SK-N-SH (cell line): ENCODE data around the gene TMEM164. TPM values are rescaled to one million over a fixed set of nuclear protein-coding genes. Genes with fewer than 3 reads are reported as not detected.

Source experiments
- CTCF ChIA-PET: fragments of 300-600, 350-600 bp; formaldehyde crosslinking; extraction: SDS; loops from one replicate; lab custom pipeline; 2021; lab: Yijun Ruan, JAX
- POLR2A ChIA-PET: fragments of 350-600 bp; sonication (Branson Sonifier 250); formaldehyde crosslinking; extraction: SDS; loops from one replicate; lab custom pipeline; 2020; ENCODE audit warnings: antibody characterized with exemption, inconsistent platforms; lab: Yijun Ruan, JAX
- DNase-seq: peaks from one replicate; pipeline ENCODE4 v3.0.0; 2012
- H2AFZ ChIP-seq: fragments of 200-600 bp; sonication (generic); 2 replicates; pipeline ENCODE4 v1.8.1; 2016; ENCODE audit warnings: antibody characterized with exemption, mild to moderate bottlenecking, low read depth
- H3F3A ChIP-seq: fragments of 200-600 bp; sonication (generic); replicated peaks from 2 replicates; pipeline ENCODE3; 2016; ENCODE audit warnings: antibody characterized with exemption, mild to moderate bottlenecking; ENCODE audit not compliant: insufficient read depth
- H3K27ac ChIP-seq, 2 experiments: fragments of 200-500 bp in 1 of 2; fragments of 200-600 bp in 1 of 2; sonication (Bioruptor generic) in 1 of 2; sonication (generic), shearing (Covaris generic) in 1 of 2; 2 replicates each; pipeline versions ENCODE4 v1.5.1 to v1.6.1; 2014 to 2016; ENCODE audit warnings: low read depth in 2 of 2, inconsistent platforms in 1 of 2, low read length in 1 of 2, mild to moderate bottlenecking in 1 of 2, mixed read lengths in 1 of 2
- H3K27me3 ChIP-seq: fragments of 200-600 bp; sonication (generic), shearing (Covaris generic); 2 replicates; pipeline ENCODE4 v1.6.1; 2016; ENCODE audit warnings: mixed run types; ENCODE audit not compliant: insufficient read depth
- H3K36me3 ChIP-seq, 2 experiments: fragments of 200-500 bp in 1 of 2; fragments of 200-600 bp in 1 of 2; sonication (Bioruptor generic) in 1 of 2; sonication (generic) in 1 of 2; replicated peaks in 1 of 2; 2 replicates each; pipeline versions ENCODE3 to v1.5.1; 2014 to 2016; ENCODE audit warnings: low read length in 1 of 2, mild to moderate bottlenecking in 1 of 2; ENCODE audit not compliant: insufficient read depth in 2 of 2, control insufficient read depth in 1 of 2
- H3K4me1 ChIP-seq, 2 experiments: fragments of 200-500 bp in 1 of 2; fragments of 200-600 bp in 1 of 2; sonication (Bioruptor generic) in 1 of 2; sonication (generic), shearing (Covaris generic) in 1 of 2; 2 replicates each; pipeline versions ENCODE4 v1.5.1 to v1.6.1; 2014 to 2016; ENCODE audit warnings: low read depth in 1 of 2, low read length in 1 of 2, mixed run types in 1 of 2; ENCODE audit not compliant: insufficient read depth in 2 of 2, control insufficient read depth in 1 of 2
- H3K4me2 ChIP-seq: fragments of 200-600 bp; sonication (generic), shearing (Covaris generic); 2 replicates; pipeline ENCODE4 v1.6.1; 2017; ENCODE audit warnings: mixed run types
- H3K4me3 ChIP-seq, 2 experiments: fragments of 200-500 bp in 1 of 2; fragments of 200-600 bp in 1 of 2; sonication (Bioruptor generic) in 1 of 2; sonication (generic), shearing (Covaris generic) in 1 of 2; 2 replicates each; pipeline versions ENCODE4 v1.5.1 to v1.8.1; 2014 to 2016; ENCODE audit warnings: low read depth in 2 of 2, inconsistent platforms in 1 of 2, low read length in 1 of 2, mild to moderate bottlenecking in 1 of 2, mixed read lengths in 1 of 2, moderate library complexity in 1 of 2
- H3K79me2 ChIP-seq: fragments of 200-600 bp; sonication (generic); 2 replicates; pipeline ENCODE4 v1.8.1; 2017; ENCODE audit warnings: mild to moderate bottlenecking; ENCODE audit not compliant: insufficient read depth
- H3K9ac ChIP-seq: fragments of 200-600 bp; sonication (generic); 2 replicates; pipeline ENCODE4 v1.6.1; 2017; ENCODE audit warnings: mixed run types
- H3K9me2 ChIP-seq: fragments of 200-600 bp; sonication (generic); 2 replicates; pipeline ENCODE4 v1.6.1; 2017; ENCODE audit warnings: mixed run types
- H3K9me3 ChIP-seq: fragments of 200-600 bp; sonication (generic); 2 replicates; pipeline ENCODE4 v1.6.1; 2017; ENCODE audit warnings: mixed run types, mild to moderate bottlenecking, moderate library complexity
- H4K20me1 ChIP-seq: fragments of 200-600 bp; sonication (generic); 2 replicates; pipeline ENCODE4 v1.6.1; 2017; ENCODE audit warnings: mild to moderate bottlenecking, mixed run types; ENCODE audit not compliant: insufficient read depth
- CHD2 ChIP-seq: fragments of 150-350 bp; IDR thresholded peaks from 2 replicates; pipeline ENCODE4 v1.6.1; 2018; ENCODE audit warnings: low read length; ENCODE audit not compliant: partially characterized antibody
- ELF1 ChIP-seq: IDR thresholded peaks from 2 replicates; pipeline ENCODE4 v1.4.0; 2012
- GABPA ChIP-seq: IDR thresholded peaks from 2 replicates; pipeline ENCODE4 v1.4.0; 2012; ENCODE audit warnings: low read depth, mild to moderate bottlenecking
- JUND ChIP-seq: IDR thresholded peaks from 2 replicates; pipeline ENCODE4 v1.4.0; 2012
- MEF2A ChIP-seq: IDR thresholded peaks from 2 replicates; pipeline ENCODE4 v1.4.0; 2012; ENCODE audit warnings: low read depth, borderline replicate concordance
- NRF1 ChIP-seq: IDR thresholded peaks from 2 replicates; pipeline ENCODE4 v1.6.1; 2012; ENCODE audit warnings: low read depth, mild to moderate bottlenecking, low read length
- POLR2AphosphoS5 ChIP-seq: IDR thresholded peaks from 2 replicates; pipeline ENCODE4 v1.6.1; 2012; ENCODE audit warnings: low read depth, low read length
- RCOR1 ChIP-seq: fragments of 150-350 bp; IDR thresholded peaks from 2 replicates; pipeline ENCODE4 v1.6.1; 2017; ENCODE audit warnings: antibody characterized with exemption, low read length
- RFX5 ChIP-seq: IDR thresholded peaks from 2 replicates; pipeline ENCODE4 v1.6.1; 2012; ENCODE audit warnings: mild to moderate bottlenecking, improper control_type of control experiment, low read length
- RXRA ChIP-seq: IDR thresholded peaks from 2 replicates; pipeline ENCODE4 v1.4.0; 2012; ENCODE audit warnings: low read depth, mild to moderate bottlenecking, borderline replicate concordance
- SIN3A ChIP-seq: IDR thresholded peaks from 2 replicates; pipeline ENCODE4 v1.6.1; 2012; ENCODE audit warnings: low read depth, mild to moderate bottlenecking, low read length, moderate library complexity, borderline replicate concordance
- SMC3 ChIP-seq: IDR thresholded peaks from 2 replicates; pipeline ENCODE4 v1.6.1; 2012; ENCODE audit warnings: low read depth, low read length, improper control_type of control experiment
- TCF12 ChIP-seq: IDR thresholded peaks from 2 replicates; pipeline ENCODE4 v1.4.0; 2012
- TEAD4 ChIP-seq: IDR thresholded peaks from 2 replicates; pipeline ENCODE4 v1.4.0; 2012; ENCODE audit warnings: mild to moderate bottlenecking, borderline replicate concordance; ENCODE audit not compliant: insufficient read depth
- WGBS: methylation state at CpG from one replicate; pipeline ENCODE4 v1.1.6; 2017; ENCODE audit warnings: low lambda C conversion rate; 5-methylcytosine and 5-hydroxymethylcytosine counted together
- polyA plus RNA-seq, 3 experiments: library from polyadenylated mRNA; depleted of rRNA; stranded (reverse); fragments of >200 nt; gene quantifications; 2 replicates each; pipeline ENCODE4 v1.2.3, GENCODE V29; 2012
- TF ChIP-seq, protein P1 (sequence below): fragments of 150-350 bp; IDR thresholded peaks from 2 replicates; pipeline ENCODE4 v1.6.1; 2017; ENCODE audit warnings: antibody characterized with exemption, low read length, low read depth, borderline replicate concordance
- TF ChIP-seq, protein P2 (sequence below): IDR thresholded peaks from 2 replicates; pipeline ENCODE4 v1.4.0; 2012; ENCODE audit warnings: low read depth, borderline replicate concordance
- TF ChIP-seq, protein P3 (sequence below): fragments of 200-600 bp; sonication (generic); IDR thresholded peaks from 2 replicates; pipeline ENCODE4 v1.6.1; 2017; ENCODE audit warnings: antibody characterized with exemption, mild to moderate bottlenecking, moderate library complexity
- TF ChIP-seq, protein P4 (sequence below): fragments of 150-350 bp; IDR thresholded peaks from 2 replicates; pipeline ENCODE4 v1.6.1; 2016; ENCODE audit warnings: mild to moderate bottlenecking, low read depth, low read length
- TF ChIP-seq, protein P5 (sequence below): IDR thresholded peaks from 2 replicates; pipeline ENCODE4 v1.6.1; 2012; ENCODE audit warnings: mild to moderate bottlenecking, low read depth, low read length, moderate library complexity

The TMEM164 gene
- polyA plus RNA-seq, 1 of the 3 experiments (the other 2 are of a cell fraction) = 11.9 TPM

DNA sequence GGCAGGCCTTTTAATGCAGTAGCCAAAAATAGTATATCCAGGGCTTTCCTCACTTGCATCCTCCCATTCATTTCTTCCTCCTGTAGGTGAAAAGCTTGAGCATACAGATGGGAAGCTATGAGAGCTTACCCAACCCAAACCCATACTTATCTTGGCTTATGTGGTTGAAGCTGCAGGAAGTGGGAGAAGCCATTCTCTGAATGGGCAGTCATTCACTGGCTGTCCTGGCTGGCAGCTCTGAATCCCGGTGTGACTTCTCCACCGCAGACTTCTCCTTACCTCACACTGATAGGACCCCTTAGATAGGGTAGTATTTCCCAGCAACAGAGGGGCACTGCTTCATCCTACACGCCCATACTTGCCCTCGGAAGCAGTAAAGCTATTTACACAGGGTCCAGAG lies 189.6 kb downstream of the TMEM164 start:
- H3K4me3 ChIP-seq = no peak overlapping the region
- no peak overlapping the region for H3K9ac ChIP-seq
- TF ChIP-seq, protein P1, sequence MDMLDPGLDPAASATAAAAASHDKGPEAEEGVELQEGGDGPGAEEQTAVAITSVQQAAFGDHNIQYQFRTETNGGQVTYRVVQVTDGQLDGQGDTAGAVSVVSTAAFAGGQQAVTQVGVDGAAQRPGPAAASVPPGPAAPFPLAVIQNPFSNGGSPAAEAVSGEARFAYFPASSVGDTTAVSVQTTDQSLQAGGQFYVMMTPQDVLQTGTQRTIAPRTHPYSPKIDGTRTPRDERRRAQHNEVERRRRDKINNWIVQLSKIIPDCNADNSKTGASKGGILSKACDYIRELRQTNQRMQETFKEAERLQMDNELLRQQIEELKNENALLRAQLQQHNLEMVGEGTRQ = no peak
- TF ChIP-seq POLR2AphosphoS5 (no peak), TEAD4 (no peak), RCOR1 (no peak), ELF1 (no peak), TCF12 (no peak), SIN3A (no peak), GABPA (no peak), MEF2A (no peak), RXRA (no peak), RFX5 (no peak), JUND (no peak), CHD2 (no peak)
- TF ChIP-seq, protein P2, sequence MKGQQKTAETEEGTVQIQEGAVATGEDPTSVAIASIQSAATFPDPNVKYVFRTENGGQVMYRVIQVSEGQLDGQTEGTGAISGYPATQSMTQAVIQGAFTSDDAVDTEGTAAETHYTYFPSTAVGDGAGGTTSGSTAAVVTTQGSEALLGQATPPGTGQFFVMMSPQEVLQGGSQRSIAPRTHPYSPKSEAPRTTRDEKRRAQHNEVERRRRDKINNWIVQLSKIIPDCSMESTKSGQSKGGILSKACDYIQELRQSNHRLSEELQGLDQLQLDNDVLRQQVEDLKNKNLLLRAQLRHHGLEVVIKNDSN = no peak
- TF ChIP-seq, protein P3, sequence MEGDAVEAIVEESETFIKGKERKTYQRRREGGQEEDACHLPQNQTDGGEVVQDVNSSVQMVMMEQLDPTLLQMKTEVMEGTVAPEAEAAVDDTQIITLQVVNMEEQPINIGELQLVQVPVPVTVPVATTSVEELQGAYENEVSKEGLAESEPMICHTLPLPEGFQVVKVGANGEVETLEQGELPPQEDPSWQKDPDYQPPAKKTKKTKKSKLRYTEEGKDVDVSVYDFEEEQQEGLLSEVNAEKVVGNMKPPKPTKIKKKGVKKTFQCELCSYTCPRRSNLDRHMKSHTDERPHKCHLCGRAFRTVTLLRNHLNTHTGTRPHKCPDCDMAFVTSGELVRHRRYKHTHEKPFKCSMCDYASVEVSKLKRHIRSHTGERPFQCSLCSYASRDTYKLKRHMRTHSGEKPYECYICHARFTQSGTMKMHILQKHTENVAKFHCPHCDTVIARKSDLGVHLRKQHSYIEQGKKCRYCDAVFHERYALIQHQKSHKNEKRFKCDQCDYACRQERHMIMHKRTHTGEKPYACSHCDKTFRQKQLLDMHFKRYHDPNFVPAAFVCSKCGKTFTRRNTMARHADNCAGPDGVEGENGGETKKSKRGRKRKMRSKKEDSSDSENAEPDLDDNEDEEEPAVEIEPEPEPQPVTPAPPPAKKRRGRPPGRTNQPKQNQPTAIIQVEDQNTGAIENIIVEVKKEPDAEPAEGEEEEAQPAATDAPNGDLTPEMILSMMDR = no peak
- TF ChIP-seq, all 33 proteins: peak for 0
- Histone ChIP-seq H3K36me3 (no peaks in the 10 kb centered on the region), H3K79me2 (no peaks in the 10 kb centered on the region), H3F3A (peaks cover 7% of the 10 kb centered on the region), H3K27me3 (no peaks in the 10 kb centered on the region), H4K20me1 (no peaks in the 10 kb centered on the region), H3K27ac (no peak overlapping the region), H3K9me3 (no peaks in the 10 kb centered on the region), H2AFZ (no peak overlapping the region), H3K4me1 (no peaks in the 10 kb centered on the region), H3K9me2 (no peaks in the 10 kb centered on the region), H3K4me2 (no peak overlapping the region)
- ChIA-PET POLR2A (no interaction called here), CTCF (no interaction called here)
- WGBS = 45% methylated on average over 4 of the region's 4 CpGs
- no peak for DNase-seq

DNA sequence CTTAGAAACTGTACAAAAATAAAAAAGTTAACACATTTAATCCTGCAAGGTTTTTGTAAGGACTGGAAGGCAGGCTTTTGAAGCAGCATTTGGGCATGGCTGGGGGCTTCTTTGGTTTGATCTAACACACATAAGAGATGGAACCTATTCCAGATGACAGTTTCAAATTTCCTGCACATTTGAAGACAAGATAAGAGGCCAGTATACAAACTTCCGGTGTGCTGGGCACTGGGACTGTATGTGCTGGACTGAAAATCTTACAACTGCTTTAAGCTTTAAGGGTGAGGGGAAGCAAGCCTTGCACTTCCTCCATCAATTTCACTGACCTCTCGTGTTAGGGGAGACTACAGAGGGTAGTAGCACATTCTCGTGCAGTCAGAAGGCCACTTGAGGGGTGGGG lies 192.1 kb downstream of the TMEM164 start:
- CTCF ChIA-PET = no interaction called here
- 28% methylated on average over 3 of the region's 3 CpGs for WGBS
- TF ChIP-seq, protein P4, sequence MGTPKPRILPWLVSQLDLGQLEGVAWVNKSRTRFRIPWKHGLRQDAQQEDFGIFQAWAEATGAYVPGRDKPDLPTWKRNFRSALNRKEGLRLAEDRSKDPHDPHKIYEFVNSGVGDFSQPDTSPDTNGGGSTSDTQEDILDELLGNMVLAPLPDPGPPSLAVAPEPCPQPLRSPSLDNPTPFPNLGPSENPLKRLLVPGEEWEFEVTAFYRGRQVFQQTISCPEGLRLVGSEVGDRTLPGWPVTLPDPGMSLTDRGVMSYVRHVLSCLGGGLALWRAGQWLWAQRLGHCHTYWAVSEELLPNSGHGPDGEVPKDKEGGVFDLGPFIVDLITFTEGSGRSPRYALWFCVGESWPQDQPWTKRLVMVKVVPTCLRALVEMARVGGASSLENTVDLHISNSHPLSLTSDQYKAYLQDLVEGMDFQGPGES = no peak
- TF ChIP-seq, protein P3 = no peak
- no peak for TF ChIP-seq SIN3A
- TF ChIP-seq, protein P5, sequence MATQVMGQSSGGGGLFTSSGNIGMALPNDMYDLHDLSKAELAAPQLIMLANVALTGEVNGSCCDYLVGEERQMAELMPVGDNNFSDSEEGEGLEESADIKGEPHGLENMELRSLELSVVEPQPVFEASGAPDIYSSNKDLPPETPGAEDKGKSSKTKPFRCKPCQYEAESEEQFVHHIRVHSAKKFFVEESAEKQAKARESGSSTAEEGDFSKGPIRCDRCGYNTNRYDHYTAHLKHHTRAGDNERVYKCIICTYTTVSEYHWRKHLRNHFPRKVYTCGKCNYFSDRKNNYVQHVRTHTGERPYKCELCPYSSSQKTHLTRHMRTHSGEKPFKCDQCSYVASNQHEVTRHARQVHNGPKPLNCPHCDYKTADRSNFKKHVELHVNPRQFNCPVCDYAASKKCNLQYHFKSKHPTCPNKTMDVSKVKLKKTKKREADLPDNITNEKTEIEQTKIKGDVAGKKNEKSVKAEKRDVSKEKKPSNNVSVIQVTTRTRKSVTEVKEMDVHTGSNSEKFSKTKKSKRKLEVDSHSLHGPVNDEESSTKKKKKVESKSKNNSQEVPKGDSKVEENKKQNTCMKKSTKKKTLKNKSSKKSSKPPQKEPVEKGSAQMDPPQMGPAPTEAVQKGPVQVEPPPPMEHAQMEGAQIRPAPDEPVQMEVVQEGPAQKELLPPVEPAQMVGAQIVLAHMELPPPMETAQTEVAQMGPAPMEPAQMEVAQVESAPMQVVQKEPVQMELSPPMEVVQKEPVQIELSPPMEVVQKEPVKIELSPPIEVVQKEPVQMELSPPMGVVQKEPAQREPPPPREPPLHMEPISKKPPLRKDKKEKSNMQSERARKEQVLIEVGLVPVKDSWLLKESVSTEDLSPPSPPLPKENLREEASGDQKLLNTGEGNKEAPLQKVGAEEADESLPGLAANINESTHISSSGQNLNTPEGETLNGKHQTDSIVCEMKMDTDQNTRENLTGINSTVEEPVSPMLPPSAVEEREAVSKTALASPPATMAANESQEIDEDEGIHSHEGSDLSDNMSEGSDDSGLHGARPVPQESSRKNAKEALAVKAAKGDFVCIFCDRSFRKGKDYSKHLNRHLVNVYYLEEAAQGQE = no peak
- no peak for TF ChIP-seq NRF1
- no peak for TF ChIP-seq SMC3
- TF ChIP-seq TCF12 = no peak

More for the DNA sequence above, 192.1 kb downstream of the TMEM164 start:
- Histone ChIP-seq H3K4me3 (no peak overlapping the region), H3K27ac (no peak overlapping the region), H3K4me1 (no peaks in the 10 kb centered on the region), H3K27me3 (no peaks in the 10 kb centered on the region), H3K4me2 (no peak overlapping the region), H2AFZ (no peak overlapping the region), H3K79me2 (no peaks in the 10 kb centered on the region), H3K9me2 (no peaks in the 10 kb centered on the region), H3F3A (peaks cover 7% of the 10 kb centered on the region), H3K9me3 (no peaks in the 10 kb centered on the region), H3K36me3 (no peaks in the 10 kb centered on the region), H3K9ac (no peak overlapping the region), H4K20me1 (no peaks in the 10 kb centered on the region)
- POLR2A ChIA-PET = no interaction called here
- DNase-seq = no peak
